NCI-H748 (cell line): ENCODE data around the gene PGAP3.
A peak's percentile ranks its signal among the peaks of the same experiment; 100 is the strongest.

Source experiments
- DNase-seq: peaks from one replicate; lab custom pipeline; 2025; ENCODE audit not compliant: unreplicated experiment; lab: John Stamatoyannopoulos, UW

PGAP3 gene

DNA sequence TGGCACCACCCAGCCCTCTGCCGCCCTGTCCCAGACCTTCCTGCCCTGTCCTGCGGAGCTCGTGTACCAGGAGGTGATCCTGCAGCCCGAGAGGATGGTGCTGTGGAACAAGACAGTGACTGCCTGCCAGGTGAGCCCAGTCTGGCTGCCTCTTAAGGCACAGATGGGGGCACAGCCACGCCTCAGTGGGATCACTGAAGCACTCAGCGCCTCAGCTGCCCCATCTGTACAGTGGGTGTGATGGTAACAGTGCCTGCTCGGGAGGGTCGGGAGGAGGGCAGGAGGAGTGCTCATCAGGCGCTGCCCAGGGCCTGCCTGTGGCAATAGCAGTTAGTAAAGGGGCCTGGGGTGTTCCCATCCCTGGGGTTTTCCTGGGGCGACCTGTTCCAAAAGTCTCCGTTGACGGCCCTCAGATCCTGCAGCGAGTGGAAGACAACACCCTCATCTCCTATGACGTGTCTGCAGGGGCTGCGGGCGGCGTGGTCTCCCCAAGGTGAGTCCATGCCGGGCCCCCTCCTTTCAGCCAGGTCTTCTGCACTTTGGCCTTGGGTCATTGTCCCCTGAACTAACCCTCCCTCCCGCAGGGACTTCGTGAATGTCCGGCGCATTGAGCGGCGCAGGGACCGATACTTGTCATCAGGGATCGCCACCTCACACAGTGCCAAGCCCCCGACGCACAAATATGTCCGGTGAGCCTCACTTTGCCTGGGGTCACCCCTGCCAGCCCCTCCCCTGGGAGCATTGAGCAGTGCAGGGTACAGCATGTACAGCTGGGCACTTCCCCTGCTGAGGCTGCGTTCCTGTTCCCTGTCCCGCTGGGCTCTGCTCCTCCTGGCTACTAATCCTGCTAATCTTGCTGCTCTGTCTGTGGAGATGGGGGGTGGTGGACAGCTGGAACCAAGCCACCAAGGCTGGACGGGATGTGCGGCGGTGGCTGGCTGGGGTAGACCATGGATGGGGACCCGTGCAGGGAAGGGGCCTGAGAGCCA, 27.2 kb downstream of the PGAP3 start:
- DNase-seq, result no peak

GRCh38 chr17:39660011-39660360, 27.9 kb downstream of the PGAP3 start:
- DNase-seq, result no peak

- DNase-seq, result no peak
Observed at GRCh38 chr17:39659279-39660010, 28.4 kb downstream of the PGAP3 start.

- DNase-seq, result no peak
Observed at GRCh38 chr17:39658760-39659159, 29.1 kb downstream of the PGAP3 start.

- DNase-seq, result no peak
Observed at GRCh38 chr17:39658346-39658745, 29.5 kb downstream of the PGAP3 start.

DNA sequence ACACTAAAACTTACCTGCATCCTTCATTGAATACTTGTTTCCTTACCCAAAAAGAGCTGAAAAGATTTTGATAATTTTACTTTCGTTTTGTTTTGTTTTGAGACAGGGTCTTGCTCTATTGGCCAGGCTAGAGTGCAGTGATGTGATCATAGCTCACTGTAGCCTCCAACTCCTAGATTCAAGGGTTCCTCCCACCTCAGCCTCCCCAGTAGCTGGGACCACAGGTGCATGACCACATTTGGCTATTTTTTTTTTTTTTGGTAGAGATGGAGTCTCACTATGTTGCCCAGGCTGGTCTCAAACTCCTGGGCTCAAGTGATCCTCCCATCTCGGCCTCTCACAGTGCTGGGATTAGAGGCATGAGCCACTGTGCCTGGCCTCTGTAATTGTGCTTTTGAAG, 32.8 kb downstream of the PGAP3 start:
- DNase-seq, result no peak

GRCh38 chr17:39653662-39654331, 34.1 kb downstream of the PGAP3 start:
- peak; percentile 36 for DNase-seq

DNA sequence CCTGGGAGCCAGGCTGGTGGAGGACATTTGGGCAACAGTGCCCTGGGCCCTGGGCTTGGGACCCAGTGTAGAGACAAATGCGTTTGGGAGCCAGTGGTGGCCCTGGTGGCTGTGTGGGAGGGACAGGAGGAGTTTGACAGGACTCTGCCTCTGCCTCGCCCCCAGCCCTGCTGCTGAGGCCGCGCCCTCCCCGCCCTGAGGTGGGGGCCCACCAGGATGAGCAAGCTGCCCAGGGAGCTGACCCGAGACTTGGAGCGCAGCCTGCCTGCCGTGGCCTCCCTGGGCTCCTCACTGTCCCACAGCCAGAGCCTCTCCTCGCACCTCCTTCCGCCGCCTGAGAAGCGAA, 34.6 kb downstream of the PGAP3 start:
- no peak for DNase-seq

- DNase-seq, result no peak
Observed at GRCh38 chr17:39652587-39653315, 35.1 kb downstream of the PGAP3 start.

DNA sequence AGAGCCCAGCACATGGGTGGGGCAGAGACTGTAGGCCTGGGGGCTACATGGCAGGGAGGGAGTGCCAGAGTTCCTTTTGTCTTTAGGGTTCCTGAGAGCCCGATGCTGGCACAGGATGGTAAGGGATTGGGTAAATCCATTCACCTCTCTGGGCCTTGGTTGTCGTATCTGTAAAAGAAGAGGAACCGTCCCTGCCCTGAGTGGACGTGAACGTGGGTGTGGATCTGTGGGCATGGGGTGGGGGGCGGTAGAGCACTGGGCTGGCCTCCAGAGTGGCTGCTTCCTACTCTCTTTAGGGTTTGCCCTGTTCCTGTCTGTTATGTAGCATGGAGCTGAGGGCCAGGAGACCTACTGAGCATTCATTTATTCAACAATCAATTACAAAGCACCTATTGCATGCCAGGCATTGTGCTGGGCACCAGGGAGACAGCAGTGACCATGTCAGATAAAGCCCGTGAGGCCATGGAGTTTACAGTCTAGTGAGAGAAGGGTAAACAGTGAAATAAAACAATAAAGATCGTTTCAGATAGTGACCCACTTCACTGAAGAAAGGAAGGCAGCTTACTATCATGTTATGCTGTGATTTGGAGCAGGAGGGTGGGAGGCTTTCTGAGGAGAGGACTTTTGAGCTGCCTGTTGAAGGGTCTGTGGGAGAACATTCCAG, 35.8 kb downstream of the PGAP3 start:
- no peak for DNase-seq

GRCh38 chr17:39650121-39650579, 37.7 kb downstream of the PGAP3 start:
- no peak for DNase-seq

DNA sequence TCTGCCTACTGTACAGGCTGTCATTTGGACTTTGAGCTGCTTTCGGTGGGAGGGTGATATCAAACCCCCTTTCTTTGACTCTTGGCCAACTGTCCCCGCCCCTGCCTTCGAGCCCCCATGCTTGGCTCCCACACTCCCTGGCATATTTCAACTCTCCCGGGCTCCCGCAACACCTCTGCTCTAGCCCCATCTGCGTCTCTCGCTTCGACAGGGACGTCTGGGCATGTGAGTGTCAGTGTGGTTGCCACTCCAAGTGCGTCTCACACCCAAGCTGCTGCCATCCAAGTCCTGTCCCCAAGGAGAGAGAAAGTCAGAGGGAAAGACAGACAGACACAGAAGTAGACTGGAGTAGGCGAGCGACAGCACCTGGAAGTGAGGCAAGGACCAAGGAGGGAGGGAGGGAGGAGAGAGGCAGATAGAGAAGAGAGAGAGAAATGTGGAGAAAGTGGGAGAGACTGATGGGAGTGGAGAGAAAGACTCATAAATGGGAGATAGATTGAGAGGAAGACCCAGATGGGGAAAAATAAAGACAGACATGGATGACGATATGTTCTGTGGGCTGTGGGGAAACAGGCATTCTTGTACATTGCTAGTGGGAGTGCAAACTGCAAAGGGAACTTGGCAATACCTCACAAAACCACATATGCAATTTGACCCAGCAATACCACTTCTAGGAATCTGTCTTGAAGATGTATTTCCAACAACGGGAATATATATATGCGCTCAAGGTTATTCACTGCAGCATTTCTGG, 39.1 kb downstream of the PGAP3 start:
- DNase-seq, result no peak

DNA sequence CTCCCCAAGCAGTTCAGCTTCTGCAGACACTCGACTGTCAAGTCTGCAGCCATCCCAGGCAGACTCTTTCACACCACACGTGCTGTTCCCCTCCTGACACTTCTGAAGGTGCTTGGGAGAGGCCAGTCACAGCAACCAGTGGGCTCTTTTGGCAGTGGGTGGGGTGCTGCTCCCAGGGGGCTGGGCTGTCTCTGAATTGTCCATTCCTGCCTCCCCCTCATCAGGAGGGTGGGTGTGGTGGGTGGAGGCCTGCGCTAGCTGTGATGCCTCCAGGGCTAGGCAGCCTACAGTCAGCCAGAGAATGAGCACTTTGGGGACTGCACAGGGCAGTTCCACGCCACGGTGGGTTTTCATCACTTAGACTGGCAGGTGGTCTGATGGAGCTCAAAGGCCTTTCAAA, 40.6 kb downstream of the PGAP3 start:
- no peak for DNase-seq

GRCh38 chr17:39643271-39643670, 44.6 kb downstream of the PGAP3 start:
- DNase-seq, result no peak

- DNase-seq, result no peak
Observed at GRCh38 chr17:39642291-39643074, 45.4 kb downstream of the PGAP3 start.

DNA sequence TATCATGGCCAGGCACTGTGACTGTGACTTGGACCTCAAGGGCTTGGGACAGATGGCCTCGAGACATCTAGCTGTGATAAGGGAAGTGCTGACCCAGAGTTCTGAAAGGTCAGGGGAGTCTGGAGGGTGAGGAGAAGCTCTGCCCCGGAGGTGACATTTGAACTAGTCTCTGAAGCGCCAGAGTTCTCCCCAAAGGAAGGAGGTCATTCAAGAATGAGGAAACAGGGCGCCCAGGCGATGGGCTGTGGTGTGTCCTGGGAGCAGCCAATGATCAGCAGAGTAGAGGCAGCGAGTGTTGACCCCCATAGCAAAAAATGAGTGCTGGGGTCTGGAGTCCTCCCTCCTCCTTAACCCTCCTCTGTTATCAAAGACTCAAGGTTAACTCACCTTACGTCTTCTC, 46.0 kb downstream of the PGAP3 start:
- no peak for DNase-seq

- DNase-seq, result no peak
Observed at GRCh38 chr17:39641097-39641496, 46.8 kb downstream of the PGAP3 start.

GRCh38 chr17:39640591-39641031, 47.2 kb downstream of the PGAP3 start:
- DNase-seq, result no peak
